Endothelial cell of umbilical vein (primary cell): ENCODE measurements around the gene LRP1-AS. TPM values are rescaled to one million over a fixed set of nuclear protein-coding genes. Genes with fewer than 3 reads are reported as not detected.

Experiments used
- BruUV-seq: library from RNA; stranded (reverse); fragments of 400-500 nt; replicated peaks from 2 replicates; lab custom pipeline; 2021; lab: Mats Ljungman, UMichigan
- CTCF ChIA-PET: fragments of 300-600, 350-600 bp; sonication (Branson Sonifier 250); formaldehyde crosslinking; loops from one replicate; lab custom pipeline; 2021; ENCODE audit warnings: antibody characterized with exemption, inconsistent platforms; lab: Charles Lee
- POLR2A ChIA-PET: fragments of 300-600, 350-600 bp; sonication (Branson Sonifier 250); formaldehyde crosslinking; loops from one replicate; lab custom pipeline; 2021; ENCODE audit warnings: antibody characterized with exemption, inconsistent platforms; lab: Charles Lee
- DNase-seq: peaks from one replicate; pipeline ENCODE4 v3.0.0-alpha.2; 2011; ENCODE audit warnings: low read depth, low spot score
- FAIRE-seq: peaks from 2 replicates; lab custom pipeline; 2011; peaks lifted over from hg19 to GRCh38; lab: Jason Lieb, UNC
- H2AFZ ChIP-seq: 2 replicates; pipeline ENCODE4 v1.6.0; 2012; ENCODE audit warnings: low read depth, low read length, control low read depth, inconsistent platforms
- H3K27ac ChIP-seq: 2 replicates; pipeline ENCODE4 v1.5.1; 2011; ENCODE audit warnings: low read depth, mild to moderate bottlenecking, control low read depth, low read length, moderate library complexity; ENCODE audit not compliant: insufficient read depth
- H3K27me3 ChIP-seq, 2 experiments: 2 replicates each; pipeline versions ENCODE4 v1.6.0 to v1.6.1; 2011; ENCODE audit warnings: low read length in 2 of 2, mixed read lengths in 1 of 2; ENCODE audit not compliant: control insufficient read depth in 2 of 2, insufficient read depth in 2 of 2
- H3K36me3 ChIP-seq, 2 experiments: 2 replicates in 1 of 2; 3 replicates in 1 of 2; pipeline ENCODE4 v1.5.1; 2011; ENCODE audit warnings: low read length in 2 of 2, mild to moderate bottlenecking in 1 of 2, moderate library complexity in 1 of 2; ENCODE audit not compliant: control insufficient read depth in 2 of 2, insufficient read depth in 2 of 2; ENCODE audit errors: extremely low read depth in 1 of 2
- H3K4me1 ChIP-seq: 3 replicates; pipeline ENCODE4 v1.5.1; 2011; ENCODE audit warnings: mild to moderate bottlenecking, low read length; ENCODE audit not compliant: control insufficient read depth, insufficient read depth; ENCODE audit errors: extremely low read depth
- H3K4me2 ChIP-seq: 2 replicates; pipeline ENCODE4 v1.6.1; 2011; ENCODE audit warnings: low read length, control low read depth, mixed read lengths; ENCODE audit not compliant: insufficient read depth
- H3K4me3 ChIP-seq, 3 experiments: fragments of 200-600 bp in 1 of 3; sonication (generic), shearing (Covaris generic) in 1 of 3; replicated peaks in 1 of 3; 2 replicates each; pipeline ENCODE4 v1.5.1; 2011 to 2016; ENCODE audit warnings: control low read depth in 3 of 3, low read length in 3 of 3, mild to moderate bottlenecking in 2 of 3, inconsistent platforms in 1 of 3, low read depth in 1 of 3, moderate library complexity in 1 of 3; ENCODE audit not compliant: insufficient read depth in 1 of 3
- H3K79me2 ChIP-seq: 2 replicates; pipeline ENCODE4 v1.6.0; 2012; ENCODE audit warnings: low read length, inconsistent platforms; ENCODE audit not compliant: control insufficient read depth, insufficient read depth
- H3K9ac ChIP-seq: replicated peaks from 2 replicates; pipeline ENCODE3; 2011; ENCODE audit warnings: low read length, control low read depth; ENCODE audit not compliant: insufficient read depth; ENCODE audit errors: extremely low read depth
- H3K9me1 ChIP-seq: replicated peaks from 3 replicates; pipeline ENCODE4 v1.6.0; 2011; ENCODE audit warnings: mild to moderate bottlenecking, low read length; ENCODE audit not compliant: control insufficient read depth, insufficient read depth; ENCODE audit errors: extremely low read depth
- H3K9me3 ChIP-seq: replicated peaks from 2 replicates; pipeline ENCODE4 v1.5.1; 2012; ENCODE audit warnings: low read length, inconsistent platforms; ENCODE audit not compliant: control insufficient read depth, insufficient read depth
- H4K20me1 ChIP-seq: replicated peaks from 2 replicates; pipeline ENCODE3; 2011; ENCODE audit warnings: mild to moderate bottlenecking, low read length; ENCODE audit not compliant: control insufficient read depth, insufficient read depth; ENCODE audit errors: extremely low read depth
- CTCF ChIP-seq, 2 donors: IDR thresholded peaks; 1 replicate in 1 of 2; 2 replicates in 1 of 2; pipeline ENCODE4 v1.5.1; 2011; ENCODE audit warnings: low read length in 2 of 2, mild to moderate bottlenecking in 2 of 2, moderate library complexity in 2 of 2, control low read depth in 1 of 2, inconsistent platforms in 1 of 2, low read depth in 1 of 2; ENCODE audit not compliant: insufficient read depth in 1 of 2; ENCODE audit errors: extremely low read depth in 1 of 2
- EZH2 ChIP-seq: IDR thresholded peaks from 2 replicates; pipeline ENCODE4 v1.6.1; 2012; ENCODE audit warnings: borderline replicate concordance, low read depth, mild to moderate bottlenecking, moderate library complexity, low read length, inconsistent platforms; ENCODE audit not compliant: severe bottlenecking
- FOS ChIP-seq: IDR thresholded peaks from 2 replicates; pipeline ENCODE4 v1.6.1; 2011; ENCODE audit warnings: mild to moderate bottlenecking, low read length, moderate library complexity, borderline replicate concordance; ENCODE audit not compliant: insufficient read depth
- GATA2 ChIP-seq: IDR thresholded peaks from 2 replicates; pipeline ENCODE4 v1.7.0; 2011; ENCODE audit warnings: low read depth, mild to moderate bottlenecking, moderate library complexity, mixed read lengths, low read length; ENCODE audit not compliant: insufficient read length, insufficient read depth
- JUN ChIP-seq: IDR thresholded peaks from 2 replicates; pipeline ENCODE4 v1.6.1; 2011; ENCODE audit warnings: borderline replicate concordance, low read depth; ENCODE audit not compliant: insufficient read length, insufficient read depth
- MAX ChIP-seq: IDR thresholded peaks from 2 replicates; pipeline ENCODE4 v1.6.1; 2011; ENCODE audit not compliant: insufficient read depth, insufficient read length
- MYC ChIP-seq: IDR thresholded peaks from one replicate; pipeline ENCODE4 v1.6.1; 2011; ENCODE audit warnings: mild to moderate bottlenecking, low read depth, low read length
- POLR2A ChIP-seq: IDR thresholded peaks from 2 replicates; pipeline ENCODE4 v1.6.1; 2012; ENCODE audit warnings: low read depth, mild to moderate bottlenecking, control low read depth, low read length
- POLR2AphosphoS5 ChIP-seq: IDR thresholded peaks from 2 replicates; pipeline ENCODE4 v1.6.1; 2012; ENCODE audit warnings: low read depth, mild to moderate bottlenecking, control low read depth, low read length, moderate library complexity; ENCODE audit not compliant: insufficient read depth
- dilution Hi-C: fragments of 300-500 bp; cut with MboI; formaldehyde crosslinking; loops from one replicate; pipeline ENCODE4 v1.15.0; 2019; ENCODE audit warnings: low sequenced_read_pairs; ENCODE audit not compliant: extremely low pct_ligation_motif_present
- intact Hi-C: fragments of 100-400 bp; cut with micrococcal nuclease; formaldehyde crosslinking; loops from one replicate; pipeline ENCODE4 v1.10.0; 2022
- polyA plus RNA-seq, 4 experiments: library from polyadenylated mRNA; depleted of rRNA in 3 of 4; stranded (reverse) in 3 of 4; unstranded in 1 of 4; fragments of >200 nt; gene quantifications; 2 replicates each; pipeline versions ENCODE4 v1.2.1 to v1.2.3, GENCODE V29; 2011 to 2012; ENCODE audit warnings: missing spikeins in 1 of 4
- total RNA-seq: library from RNA; stranded (reverse); gene quantifications from 2 replicates; pipeline ENCODE4 v1.2.3, GENCODE V29; 2021

LRP1-AS gene
- total and polyA plus RNA-seq, 2 donors (not counting 3 experiments of a cell fraction or from before 2014, with no cell fraction given), result not detected

- Histone ChIP-seq H3K79me2 (no peaks in the 10 kb centered on the region), H3K4me2 (no peak overlapping the region), H2AFZ (no peak overlapping the region), H3K9ac (no peak overlapping the region), H3K4me3 (no peak overlapping the region), H3K27me3 (peaks cover 2 to 5% of the 10 kb centered on the region in 2 experiments), H3K36me3 (no peaks in the 10 kb centered on the region), H3K27ac (no peak overlapping the region), H3K4me1 (no peaks in the 10 kb centered on the region), H3K9me1 (no peaks in the 10 kb centered on the region), H4K20me1 (no peaks in the 10 kb centered on the region), H3K9me3 (no peaks in the 10 kb centered on the region)
- POLR2A ChIA-PET, result no interaction called here
- DNase-seq, result no peak
- dilution Hi-C loops (no loop called here), intact Hi-C loops (no loop called here)
- CTCF ChIA-PET, result interaction anchor here (1.1 to 13.0 kb wide), 5 partner anchors 16 to 108 kb away, joined by 3 to 429 read pairs (median 30); partner anchors contain the start of genes LRP1 and STAT6
- no peak for TF ChIP-seq JUN
- TF ChIP-seq POLR2A, result no peak
- TF ChIP-seq EZH2, result no peak
- no peak for TF ChIP-seq CTCF (IDR thresholded peaks at IDR 0.05; ENCODE audit: extremely low read depth in 1 of 2, insufficient read depth in 1 of 2, low read depth in 1 of 2, low read length in 2 of 2)
- TF ChIP-seq FOS, result no peak
- TF ChIP-seq GATA2, result no peak
- TF ChIP-seq MAX, result no peak
- no peak for TF ChIP-seq MYC
- no peak for TF ChIP-seq POLR2AphosphoS5
- no TSS peak for BruUV-seq
- no peak for FAIRE-seq
These were observed 29.4 kb upstream of the LRP1-AS start for GRCh38 chr12:57176846-57177245.
